GM21515 (cell line): ENCODE data around the gene EFCAB3.
"Not testable (repeated sequence)": the region's sequence is repeated elsewhere in the genome, so short reads cannot be mapped to it uniquely, and the experiment has no call there.

Source experiments
- ATAC-seq: cut with Tn5 transposase; IDR thresholded peaks from one replicate; pipeline ENCODE4 v1.9.1; 2021; ENCODE audit not compliant: unreplicated experiment

The EFCAB3 gene

DNA sequence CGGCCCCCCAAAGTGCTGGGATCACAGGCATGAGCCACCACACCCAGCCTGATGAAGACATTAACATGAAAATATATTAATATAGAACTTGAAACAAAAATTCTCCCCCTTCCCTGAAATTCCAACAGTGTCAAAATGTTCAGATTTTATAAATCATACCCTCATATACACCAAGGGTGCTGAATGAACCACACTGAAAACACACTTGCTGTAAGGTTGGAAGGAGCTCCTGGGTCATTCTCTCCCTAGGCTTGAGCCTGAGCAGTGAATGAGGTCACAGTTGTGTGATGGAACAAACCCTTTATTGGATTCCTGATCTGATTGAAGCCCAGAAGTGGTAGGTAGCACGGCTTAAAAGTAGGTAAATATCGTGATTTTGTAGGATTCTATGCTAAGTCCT, at the start of gene EFCAB3:
Gene EFCAB3 (plus strand): TSS at position 301 of the 400 bp plus-strand sequence. CDS start 2,427 bp downstream, outside the sequence.
- no peak for ATAC-seq

DNA sequence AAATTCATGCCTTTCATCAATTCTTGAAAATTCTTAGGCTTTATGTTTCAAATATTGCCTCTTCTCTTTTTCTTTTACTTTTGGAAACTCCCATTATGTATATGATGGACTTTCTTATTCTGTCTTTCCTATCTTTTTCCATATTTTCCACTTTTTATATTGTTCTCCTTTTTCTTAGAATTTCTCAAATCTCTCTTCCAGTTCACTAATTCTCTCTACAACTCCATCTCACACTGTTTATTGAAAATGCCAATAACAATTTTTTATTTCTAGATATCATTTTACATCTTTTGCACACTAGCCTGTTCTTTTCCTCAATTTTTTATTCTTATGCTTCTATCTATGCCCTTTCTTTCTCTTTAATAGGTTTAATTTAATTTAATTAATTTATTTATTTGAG, 43.8 kb upstream of the EFCAB3 start:
- no peak for ATAC-seq

DNA sequence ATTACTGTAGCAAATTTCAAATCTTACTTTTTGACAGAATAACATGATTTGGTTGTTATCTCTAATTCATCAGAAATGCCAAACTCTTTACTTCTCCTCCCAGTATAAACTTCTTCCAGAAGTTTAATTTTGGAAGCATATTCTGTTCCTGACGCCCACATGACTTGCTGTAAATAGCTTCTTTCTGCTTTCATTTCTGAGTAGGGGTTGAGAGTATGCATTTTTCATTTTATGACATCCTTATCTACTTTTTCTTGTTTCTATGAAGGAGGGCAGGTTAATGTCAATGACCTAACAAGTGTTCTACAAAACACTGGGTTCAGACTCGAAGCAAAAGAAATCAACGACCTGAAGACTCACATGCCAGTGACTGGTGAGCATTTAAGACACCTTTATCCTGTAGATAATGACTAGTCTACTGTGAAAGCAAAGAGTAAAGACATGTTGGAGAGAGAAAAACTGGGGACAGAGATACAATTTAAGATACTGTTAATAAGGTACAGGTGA, 36.5 kb upstream of the EFCAB3 start:
- ATAC-seq = no peak

DNA sequence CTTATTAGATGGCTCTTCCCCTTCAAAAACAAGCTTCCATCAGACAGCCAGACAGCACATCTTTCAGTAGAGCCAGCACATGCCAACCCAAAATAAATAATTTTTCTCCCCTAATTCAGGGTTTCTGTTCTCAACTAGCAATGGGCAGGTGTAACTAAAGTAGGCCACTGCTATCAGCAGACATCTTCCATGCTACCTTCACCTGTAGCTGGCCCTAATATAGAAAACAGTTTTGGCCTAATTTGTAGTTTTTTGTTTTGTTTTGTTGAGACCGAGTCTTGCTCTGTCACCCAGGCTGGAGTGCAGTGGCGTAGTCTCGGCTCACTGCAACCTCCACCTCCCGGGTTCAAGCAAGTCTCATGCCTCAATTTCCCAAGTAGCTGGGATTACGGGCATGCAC, 29.2 kb upstream of the EFCAB3 start:
- ATAC-seq = no peak

DNA sequence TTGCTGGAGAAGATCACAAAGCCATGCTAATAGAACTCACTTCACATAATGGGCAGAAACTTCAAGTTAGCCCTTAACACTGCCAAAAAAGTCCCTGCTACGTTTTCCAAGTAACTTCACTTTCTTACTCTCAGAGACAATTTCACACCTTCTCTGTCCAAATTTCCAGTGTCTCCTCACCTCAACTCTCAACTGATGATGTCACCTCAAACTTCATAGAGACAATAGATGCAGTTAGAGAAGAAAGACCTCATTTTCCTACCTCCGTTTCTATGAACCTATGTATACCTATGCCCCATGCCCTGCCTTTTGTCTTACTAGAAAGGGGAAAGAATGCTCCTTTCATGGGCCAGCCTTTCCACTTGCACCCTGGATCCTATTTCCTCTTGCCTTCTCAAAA, 14.2 kb upstream of the EFCAB3 start:
- no peak for ATAC-seq

DNA sequence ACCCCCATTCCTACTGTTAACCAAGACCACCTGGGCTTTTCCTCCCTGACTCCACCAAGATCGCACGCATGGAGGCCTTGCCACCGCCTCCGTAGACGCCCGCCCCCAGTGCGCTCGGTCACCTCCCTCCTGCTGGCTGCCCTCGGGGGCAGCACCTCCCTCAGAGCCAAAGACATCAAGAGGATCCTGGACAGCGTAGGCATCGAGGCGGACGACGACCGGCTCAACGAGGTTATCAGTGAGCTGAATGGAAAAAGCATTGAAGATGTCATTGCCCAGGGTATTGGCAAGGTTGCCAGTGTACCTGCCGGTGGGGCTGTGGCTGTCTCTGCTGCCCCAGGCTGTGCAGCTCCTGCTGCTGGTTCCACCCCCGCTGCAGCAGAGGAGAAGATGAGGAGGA, 1.2 kb downstream of the EFCAB3 start:
- no peak for ATAC-seq

DNA sequence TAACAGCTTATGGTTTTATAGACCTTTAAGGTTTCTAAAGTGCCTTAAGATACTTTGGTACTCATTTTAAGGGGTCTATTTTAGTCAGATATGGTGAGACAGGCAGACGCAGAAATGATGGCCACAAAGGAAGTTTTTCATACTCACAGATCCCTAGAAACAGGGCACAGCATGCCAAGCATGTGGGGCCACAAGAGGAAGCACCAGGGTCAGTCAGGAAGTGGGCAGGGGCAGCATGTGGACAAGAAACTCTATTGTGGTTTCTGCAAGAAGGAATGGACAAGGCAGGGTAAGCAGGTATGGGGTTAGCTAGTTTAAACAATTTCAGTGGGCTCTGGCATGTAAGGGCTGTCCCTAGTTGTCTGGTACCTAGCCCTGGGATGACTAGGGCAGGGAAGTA, 8.5 kb downstream of the EFCAB3 start:
- ATAC-seq = no peak

DNA sequence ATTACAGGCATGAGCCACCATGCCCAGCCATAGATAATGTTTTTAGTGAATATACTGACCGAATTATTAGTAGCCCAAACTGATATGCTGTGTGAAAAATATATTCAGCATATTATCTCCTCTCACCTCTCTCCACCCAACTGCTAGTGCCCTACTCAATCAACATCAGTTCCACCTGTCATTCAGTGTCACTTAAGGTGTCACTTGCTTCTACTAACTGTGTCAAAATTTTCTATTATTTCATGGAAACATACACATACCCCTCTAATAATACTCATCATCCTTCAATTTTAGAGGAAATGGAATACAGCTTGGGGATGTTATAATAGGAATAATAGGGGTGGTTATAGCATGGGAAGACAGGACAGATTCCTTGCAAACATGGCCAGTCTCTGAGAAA, 12.6 kb downstream of the EFCAB3 start:
- ATAC-seq = no peak

DNA sequence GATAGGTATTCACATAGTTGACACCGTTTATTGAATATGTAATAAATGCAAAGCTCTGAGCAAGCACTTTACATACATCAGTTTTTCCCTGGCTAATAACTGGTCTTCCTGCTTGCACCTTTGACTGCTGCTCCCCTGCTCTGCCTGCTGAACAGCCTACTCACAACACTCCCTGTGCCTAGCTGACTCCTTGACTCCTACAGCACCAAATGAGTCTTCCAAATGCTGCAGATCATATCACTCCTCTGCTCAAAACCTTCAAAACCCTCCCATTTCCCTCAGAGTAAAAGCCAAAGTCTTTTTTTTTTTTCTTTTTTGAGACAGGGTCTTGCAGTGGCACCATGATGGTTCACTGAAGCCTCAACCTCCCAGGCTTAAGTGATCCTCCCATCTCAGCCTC, 18.5 kb downstream of the EFCAB3 start:
- no peak for ATAC-seq

DNA sequence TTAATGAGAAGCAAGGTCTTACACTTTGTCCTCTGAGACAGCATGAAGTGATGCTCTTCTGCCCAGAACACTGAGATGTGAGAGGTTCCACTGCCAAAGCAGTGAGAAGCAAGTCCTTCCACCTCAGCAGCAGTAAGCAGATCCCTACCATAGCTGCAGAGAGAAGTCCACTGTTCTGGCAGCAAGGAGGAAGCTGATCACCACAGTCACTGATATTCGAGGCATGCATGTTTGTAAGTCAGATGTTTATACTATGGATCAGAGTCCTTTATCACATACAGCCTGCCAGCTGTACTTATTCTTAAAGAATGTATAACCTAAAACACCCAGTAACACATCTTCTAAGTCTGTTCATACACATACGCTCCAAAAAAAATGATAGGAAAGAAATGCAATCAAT, 25.1 kb downstream of the EFCAB3 start:
- ATAC-seq = no peak

DNA sequence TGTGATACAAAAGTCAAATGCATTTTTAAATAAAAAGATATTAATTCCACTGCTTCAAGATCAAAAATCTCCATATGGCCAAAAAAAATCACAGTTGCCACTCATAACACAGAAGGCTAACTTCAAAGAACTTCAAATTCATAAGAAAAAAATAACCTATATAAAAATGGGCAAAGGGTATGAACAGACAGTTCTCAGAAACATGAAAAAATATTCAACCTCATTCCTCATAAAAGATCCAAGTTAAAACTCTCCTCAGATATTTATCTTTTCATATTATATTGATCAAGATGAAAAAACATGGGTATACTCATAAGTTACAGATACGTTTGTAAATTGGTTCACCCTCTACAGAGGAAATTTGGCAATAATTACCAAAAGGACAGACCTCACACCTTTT, 32.7 kb downstream of the EFCAB3 start:
- not testable (repeated sequence) for ATAC-seq

DNA sequence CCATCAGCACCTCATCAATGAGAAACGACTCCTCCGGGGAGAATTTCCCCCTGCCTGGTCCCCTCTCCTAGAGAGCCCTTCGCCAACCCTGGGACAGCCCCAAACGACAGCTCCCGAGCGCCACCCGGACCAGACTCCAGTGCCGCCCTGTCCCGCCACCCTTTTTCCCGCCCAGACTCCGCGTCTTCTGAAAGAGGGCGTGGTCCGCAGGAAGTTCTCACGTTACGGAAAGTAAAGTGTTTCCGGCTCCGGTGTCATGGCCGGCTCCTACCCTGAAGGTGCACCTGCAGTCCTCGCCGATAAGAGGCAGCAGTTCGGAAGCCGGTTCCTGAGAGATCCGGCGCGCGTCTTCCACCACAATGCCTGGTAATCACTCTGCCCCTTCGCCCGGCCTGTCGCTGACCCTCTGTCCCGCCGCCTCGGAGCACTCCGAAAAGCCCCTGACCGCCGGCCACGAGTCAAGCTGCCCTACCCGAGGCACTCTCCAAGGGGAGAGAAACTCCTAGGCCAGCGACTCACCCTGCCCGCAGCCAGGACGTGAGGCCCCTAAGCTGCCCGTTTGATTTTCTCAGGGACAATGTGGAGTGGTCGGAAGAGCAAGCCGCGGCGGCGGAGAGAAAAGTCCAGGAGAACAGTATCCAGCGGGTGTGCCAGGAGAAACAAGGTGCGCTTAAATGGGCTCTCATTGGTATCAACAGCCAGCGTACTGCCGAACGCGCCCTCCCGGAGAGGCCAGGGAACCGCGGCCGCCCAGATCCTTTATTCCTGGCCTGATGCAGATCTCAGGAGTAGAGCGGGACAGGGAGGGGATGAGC, 43.5 kb downstream of the EFCAB3 start, which contains the start of gene METTL2A:
Gene METTL2A (plus strand): TSS at position 251 of the 815 bp plus-strand sequence. CDS start 6 bp downstream, at position 257.
- ATAC-seq = peak; percentile 93

DNA sequence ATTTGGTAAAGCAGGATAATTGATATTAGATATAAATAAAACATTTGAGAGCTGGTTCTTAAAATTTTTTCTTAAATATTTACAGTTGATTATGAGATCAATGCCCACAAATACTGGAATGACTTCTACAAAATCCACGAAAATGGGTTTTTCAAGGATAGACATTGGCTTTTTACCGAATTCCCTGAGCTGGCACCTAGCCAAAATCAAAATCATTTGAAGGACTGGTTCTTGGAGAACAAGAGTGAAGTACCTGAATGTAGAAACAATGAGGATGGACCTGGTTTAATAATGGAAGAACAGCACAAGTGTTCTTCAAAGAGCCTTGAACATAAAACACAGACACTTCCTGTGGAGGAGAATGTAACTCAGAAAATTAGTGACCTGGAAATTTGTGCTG, 45.9 kb downstream of the EFCAB3 start:
- not testable (repeated sequence) for ATAC-seq

DNA sequence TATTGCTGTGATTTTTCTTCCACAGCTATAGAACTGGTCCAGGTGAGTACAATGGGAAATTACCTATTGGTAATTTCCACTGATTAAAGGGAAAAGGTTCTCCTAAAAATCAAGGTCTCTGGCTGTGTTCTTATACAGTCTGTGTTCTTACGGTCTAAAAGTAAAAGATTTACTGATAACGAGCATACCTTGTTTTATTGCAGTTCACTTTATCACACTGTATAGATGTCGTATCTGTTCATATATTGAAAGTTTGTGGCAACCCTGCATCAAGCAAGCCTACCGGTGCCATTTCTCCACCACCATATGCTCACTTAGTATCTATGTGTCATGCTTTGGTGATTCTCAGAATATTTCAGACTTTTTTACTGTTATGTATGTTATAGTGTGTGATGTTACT, 54.9 kb downstream of the EFCAB3 start:
- ATAC-seq = not testable (repeated sequence)

DNA sequence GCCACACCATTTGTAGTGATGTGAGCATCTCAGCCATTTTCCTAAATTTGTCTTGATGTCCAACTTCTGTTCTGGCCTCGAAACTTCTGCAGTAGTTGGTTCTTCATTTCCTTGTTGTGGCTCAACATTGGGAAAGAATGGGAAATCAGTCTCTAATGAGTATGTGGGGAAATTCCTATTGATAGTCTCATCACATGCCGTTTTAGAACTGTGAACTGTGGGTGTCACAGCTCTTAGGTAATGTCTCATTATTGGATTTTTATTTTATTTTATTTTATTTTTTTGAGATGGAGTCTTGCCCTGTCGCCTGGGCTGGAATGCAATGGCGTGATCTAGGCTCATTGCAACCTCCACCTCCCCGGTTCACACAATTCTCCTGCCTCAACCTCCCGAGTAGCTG, 60.8 kb downstream of the EFCAB3 start:
- ATAC-seq = not testable (repeated sequence)

DNA sequence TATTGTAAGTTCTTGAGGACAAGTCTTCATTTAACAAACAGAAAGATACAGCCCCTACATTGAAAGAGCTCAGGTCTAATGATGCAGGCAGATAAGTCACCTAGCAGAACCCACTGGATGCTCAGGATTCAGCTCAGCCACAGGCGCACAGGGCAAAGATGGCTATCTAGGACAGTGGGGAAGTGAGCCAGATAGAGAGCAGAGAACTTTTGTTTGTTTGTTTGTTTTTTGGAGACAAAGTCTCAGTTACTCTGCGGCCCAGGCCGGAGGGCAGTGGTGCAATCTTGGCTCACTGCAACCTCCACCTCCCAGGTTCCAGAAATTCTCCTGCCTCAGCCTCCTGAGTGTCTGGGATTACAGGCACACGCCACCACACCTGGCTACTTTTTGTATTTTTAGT, 63.7 kb downstream of the EFCAB3 start:
- no peak for ATAC-seq

DNA sequence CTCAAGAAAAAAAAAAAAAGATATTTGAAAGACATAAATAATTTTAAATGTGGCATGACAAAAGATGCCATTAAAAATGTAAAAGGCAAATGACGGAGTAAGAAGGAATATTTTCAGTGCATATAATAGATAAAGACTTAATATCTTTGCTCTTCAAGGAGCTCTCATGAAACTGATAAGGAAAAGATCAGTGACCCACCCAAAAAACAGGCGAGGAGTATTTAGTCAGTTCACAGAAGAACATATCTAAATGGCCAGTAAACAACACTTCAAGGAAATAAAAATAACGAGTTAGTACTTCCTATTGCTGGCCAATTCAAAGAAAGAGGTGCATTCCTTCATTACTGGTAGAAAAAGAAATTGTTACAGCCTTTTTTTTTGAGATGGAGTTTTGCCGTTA, 65.4 kb downstream of the EFCAB3 start:
- not testable (repeated sequence) for ATAC-seq

DNA sequence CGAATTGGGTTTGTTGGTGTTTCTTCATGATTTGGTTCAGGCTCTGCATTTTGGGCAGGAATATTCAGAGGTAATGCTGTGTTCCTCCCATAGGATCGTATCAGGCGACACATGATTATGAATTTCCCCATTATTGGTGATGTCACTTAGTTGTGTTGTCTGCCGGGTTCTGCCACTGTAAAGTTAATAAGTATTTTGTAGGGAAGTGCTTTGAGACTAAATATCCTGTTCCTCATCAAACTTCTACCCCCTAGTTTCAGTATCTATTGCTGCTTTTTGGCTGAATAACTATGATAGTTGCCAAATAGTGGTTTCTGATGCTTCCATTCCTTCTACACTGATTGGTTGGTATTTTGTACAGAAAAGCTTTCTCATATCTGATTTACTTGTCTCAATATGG, 71.8 kb downstream of the EFCAB3 start:
- not testable (repeated sequence) for ATAC-seq

DNA sequence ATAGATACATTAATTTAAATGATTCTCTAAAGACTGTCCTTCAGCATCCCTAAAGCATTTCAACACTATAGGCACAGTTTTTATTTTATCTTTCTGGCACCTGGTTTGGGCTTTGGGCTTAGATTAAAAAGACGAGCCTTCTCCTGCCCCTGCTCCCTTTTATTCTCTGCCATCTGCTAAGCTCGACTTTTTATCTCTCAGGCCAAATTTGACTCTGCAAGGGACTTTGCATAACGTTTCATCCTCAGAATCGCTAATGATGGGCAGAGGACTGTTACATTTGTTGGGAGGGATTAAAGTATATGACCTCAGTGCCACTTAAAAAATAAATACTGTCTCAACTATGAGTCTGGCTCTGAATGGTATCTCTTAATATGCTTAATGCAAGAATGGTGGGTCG, 72.7 kb downstream of the EFCAB3 start:
- ATAC-seq = not testable (repeated sequence)

DNA sequence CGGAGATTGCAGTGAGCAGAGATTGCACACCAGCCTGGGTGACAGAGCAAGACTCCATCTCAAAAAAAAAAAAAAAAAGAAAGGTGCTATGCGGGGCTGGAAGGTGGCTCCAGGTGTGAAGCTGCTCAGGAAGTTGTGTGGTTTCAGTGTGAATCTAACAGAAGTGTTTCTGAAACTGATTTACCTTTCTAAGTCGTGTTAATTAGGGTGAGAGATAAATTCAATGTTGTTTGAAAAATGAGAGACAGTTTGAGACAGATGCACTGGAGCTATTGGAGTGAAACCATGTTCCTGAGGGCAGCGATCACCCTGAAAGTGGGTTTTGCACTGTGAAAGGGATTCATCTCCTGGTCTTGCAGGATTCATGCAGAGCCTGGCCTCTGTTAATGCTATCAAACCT, 73.3 kb downstream of the EFCAB3 start:
- ATAC-seq = peak; percentile 27

DNA sequence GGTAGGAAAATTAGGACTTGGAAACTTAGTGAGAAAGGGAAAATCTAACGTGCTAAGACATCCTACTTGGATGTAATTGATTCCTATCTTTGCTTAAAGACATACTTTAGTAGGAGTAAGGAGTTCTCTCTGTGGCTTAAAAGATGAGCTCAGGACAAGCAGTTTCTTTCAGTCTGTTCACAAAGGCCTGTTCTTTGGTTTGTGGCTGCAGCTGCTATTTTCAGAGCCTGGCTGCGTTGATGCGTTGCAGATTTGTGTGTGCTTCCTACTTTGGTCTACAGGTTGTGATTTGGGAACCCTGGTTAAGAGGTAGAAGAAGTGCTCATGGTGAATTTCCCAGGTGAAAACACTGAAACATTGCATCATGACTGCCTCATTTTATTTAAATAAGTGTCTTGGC, 73.8 kb downstream of the EFCAB3 start:
- ATAC-seq = peak; percentile 67

DNA sequence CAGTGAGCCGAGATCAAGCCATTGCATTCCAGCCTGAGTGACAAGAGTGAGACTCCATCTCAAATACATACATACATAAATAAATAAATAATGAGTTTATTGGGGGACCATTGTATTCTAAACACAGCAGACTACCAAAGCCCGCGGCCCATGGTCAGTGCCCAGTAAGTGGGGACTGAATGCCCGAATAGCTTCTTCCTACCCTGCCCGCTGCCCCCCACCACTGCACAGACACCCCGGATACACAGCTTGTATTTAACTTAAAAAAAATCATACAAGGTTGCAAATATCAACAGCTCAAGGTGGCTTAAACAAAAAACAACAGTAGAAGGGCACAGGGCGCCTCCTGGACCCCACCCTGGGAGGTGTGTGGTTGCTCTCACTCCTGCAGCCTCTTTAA, 75.7 kb downstream of the EFCAB3 start:
- ATAC-seq = no peak

DNA sequence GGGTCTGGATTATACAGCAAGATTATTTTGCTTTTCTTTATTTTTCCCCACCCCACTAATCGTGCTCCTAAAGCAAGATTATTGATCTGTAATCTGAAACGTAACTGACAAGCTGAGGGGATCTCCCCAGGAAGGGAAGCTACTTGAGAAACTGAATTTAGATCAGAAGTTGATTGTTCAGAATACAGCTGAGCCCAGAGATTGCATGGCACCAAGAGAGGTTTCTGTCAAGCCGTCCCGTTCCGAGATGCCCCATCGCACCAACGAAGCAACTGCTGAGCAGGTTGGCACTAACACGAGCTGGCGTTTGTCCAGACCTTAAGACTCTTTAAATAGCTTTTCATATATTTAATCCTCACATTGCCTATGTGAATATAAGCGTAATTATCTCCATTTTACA, 78.1 kb downstream of the EFCAB3 start:
- not testable (repeated sequence) for ATAC-seq
